ENCODE results near the gene NEUROD2.

Gene NEUROD2

DNA sequence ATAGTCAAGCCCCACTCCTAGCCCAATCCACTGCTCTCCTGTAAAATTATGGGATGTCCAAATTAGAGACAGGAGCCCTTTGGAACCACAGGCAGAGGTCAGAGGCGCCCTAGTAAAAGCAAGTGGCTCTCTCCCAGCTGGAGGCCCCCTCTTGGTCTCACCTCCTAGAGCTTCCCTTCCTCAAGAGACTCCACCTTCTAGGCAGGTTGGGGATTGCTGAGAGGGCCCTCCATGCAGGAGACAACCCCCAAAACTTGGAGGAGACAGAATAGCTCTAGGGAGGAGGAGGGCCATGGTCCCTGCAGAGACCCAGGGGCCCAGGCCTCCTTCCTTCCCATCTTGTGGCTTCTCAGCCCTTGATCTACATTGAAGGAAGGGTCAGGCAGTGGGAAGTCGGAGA lies 29.4 kb downstream of the NEUROD2 start:
- DNase-seq = no peak

DNA sequence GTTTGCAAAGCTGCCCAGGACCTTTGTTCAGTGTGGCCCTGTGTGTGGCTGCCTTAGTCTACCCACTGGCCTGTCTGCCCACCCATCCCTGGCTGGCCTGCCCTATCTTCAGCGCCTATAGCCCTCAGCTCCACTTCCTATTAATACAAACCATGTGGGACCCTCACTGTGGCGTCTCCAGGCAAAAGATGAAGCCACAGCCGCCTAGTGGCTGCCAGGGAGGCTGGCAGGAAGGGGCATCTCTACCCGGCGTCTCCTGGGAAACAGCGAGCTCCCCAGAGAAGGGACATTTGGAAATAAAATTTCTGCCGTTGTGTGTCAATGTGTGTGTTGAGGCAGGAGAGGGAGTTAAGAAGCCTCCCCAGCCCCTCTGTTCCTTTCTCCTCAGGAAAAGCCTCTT lies 31.5 kb downstream of the NEUROD2 start:
- no peak for DNase-seq

- DNase-seq = peak; percentile 40
These were observed 34.0 kb downstream of the NEUROD2 start for GRCh38 chr17:39573447-39574298.

GRCh38 chr17:39572121-39572520 lies 35.6 kb downstream of the NEUROD2 start:
- no peak for DNase-seq

DNA sequence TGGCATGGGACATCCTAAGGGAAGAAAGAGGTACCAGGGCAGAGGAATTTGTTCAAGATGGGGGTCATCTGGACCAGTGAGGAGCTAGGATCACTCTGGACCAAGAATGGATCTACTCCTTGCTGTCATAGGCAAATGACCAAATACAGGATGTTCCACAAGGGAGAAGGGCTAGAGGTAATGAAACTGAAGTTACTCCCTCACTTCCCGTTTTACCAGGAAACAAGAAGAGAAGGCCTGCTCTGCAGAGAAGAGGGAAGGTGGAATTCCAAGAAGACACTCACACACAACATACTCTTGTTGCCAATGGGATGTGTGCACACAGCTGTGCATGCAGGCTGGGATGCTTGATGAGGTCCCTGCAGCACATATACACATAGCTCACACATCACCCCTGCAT lies 38.6 kb downstream of the NEUROD2 start:
- no peak for DNase-seq

- DNase-seq = no peak
These were observed 39.0 kb downstream of the NEUROD2 start for GRCh38 chr17:39568702-39569101.

GRCh38 chr17:39566094-39566850 lies 41.4 kb downstream of the NEUROD2 start:
- no peak for DNase-seq

GRCh38 chr17:39564211-39564848 lies 43.4 kb downstream of the NEUROD2 start:
- peak; percentile 65 for DNase-seq

DNA sequence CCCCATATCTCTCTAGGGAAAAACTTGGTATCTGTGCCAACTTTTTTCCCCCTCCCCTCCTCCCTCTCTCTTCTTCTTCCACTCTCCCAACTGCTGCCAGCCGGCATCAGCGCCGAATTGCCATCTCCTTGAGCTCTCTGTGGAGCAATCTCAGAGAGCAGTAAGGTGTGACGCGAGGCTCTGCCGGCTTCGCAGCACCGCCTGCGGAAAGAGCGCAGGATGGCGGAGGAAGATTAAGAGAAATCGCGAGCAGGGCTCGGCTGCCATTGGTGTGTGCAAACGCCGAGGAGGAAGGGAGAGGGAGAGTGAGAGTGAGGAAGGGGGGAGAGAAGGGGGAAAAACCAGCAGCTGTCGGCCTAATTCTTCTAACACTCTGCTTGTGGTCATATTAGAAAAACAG lies 44.2 kb downstream of the NEUROD2 start:
- peak; percentile 14 for DNase-seq

GRCh38 chr17:39562976-39563375 lies 44.7 kb downstream of the NEUROD2 start:
- no peak for DNase-seq

DNA sequence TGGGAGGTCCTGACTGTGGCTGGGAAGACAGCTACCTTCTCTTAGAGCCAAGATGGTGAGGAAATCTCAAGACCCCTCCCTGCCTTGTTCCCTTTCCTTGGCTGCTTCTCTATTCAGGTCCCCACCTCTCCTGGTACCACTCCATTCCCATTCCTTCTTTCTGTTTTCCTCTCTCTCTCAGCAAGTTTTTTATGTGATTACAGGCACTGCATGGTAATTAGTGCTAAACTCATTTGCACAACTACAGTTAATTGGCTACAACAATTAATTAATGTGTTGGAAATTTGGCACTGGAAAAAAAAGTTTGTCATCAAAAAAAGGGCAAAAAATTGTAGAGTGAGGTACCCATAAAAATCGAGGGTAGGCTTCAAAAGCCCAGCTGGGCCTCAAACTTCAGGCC lies 45.3 kb downstream of the NEUROD2 start:
- DNase-seq = no peak

DNA sequence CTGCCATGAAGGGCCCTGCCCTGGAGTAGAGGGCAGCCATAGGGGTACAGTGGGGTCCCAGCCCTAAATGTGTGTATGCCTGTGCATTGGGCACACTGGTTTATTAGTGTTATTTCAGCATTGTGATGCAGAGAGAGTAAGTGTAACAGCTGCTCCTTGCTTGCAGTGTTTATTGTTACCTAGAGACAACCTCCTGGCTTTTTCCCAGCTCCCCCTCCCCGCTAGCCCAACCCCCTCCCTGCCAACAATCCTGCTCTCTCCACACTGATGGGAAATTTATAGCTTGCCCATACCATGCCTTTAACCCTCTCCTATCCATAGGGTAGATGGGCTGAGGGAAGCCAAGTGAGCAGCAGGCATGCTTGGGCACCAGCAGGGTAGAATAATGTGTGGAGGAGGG lies 51.3 kb downstream of the NEUROD2 start:
- no peak for DNase-seq

DNA sequence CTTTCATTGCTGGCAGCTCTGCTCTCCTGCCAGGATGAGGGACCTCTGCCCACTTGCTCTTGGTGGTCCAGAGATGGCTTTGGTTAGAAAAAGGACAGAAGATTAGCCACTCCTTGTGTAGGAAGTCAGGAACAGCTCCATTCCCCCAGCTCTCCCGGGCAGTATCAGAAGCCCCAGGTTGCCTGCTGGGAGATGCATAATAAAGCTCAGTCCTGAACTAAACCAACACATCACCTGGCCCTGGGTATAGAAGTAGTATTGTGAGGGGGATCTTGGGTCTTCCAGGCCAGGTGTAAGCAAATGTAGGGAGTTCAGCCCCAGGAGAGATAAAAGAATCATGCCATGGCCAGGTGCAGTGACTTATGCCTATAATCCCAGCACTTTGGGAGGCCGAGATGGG lies 52.4 kb downstream of the NEUROD2 start:
- no peak for DNase-seq

Measured in NCI-H1105 (cell line).